Fibroblast of the conjunctiva (primary cell): ENCODE results near the gene TFF1.

Source experiments
- DNase-seq: peaks from one replicate; pipeline ENCODE4 v3.0.0-alpha.2; 2010; ENCODE audit warnings: low read depth

Gene TFF1

GRCh38 chr21:42343963-42344510 lies 22.3 kb downstream of the TFF1 start:
- DNase-seq, result no peak

- no peak for DNase-seq
Measured at GRCh38 chr21:42343556-42343955, 22.8 kb downstream of the TFF1 start.

- no peak for DNase-seq
Measured at GRCh38 chr21:42343101-42343500, 23.2 kb downstream of the TFF1 start.

- DNase-seq, result no peak
Measured at GRCh38 chr21:42341776-42342542, 24.4 kb downstream of the TFF1 start.

- DNase-seq, result no peak
Measured at GRCh38 chr21:42340187-42341050, 25.9 kb downstream of the TFF1 start.

GRCh38 chr21:42338729-42339715 lies 27.3 kb downstream of the TFF1 start:
- DNase-seq, result no peak

- DNase-seq, result peak; percentile 12
Measured at GRCh38 chr21:42337830-42338728, 28.3 kb downstream of the TFF1 start.

GRCh38 chr21:42337276-42337675 lies 29.1 kb downstream of the TFF1 start:
- DNase-seq, result no peak

- no peak for DNase-seq
Measured at GRCh38 chr21:42336054-42336453, 30.3 kb downstream of the TFF1 start.

- no peak for DNase-seq
Measured at GRCh38 chr21:42332557-42333317, 33.6 kb downstream of the TFF1 start.

- no peak for DNase-seq
Measured at GRCh38 chr21:42331660-42332059, 34.7 kb downstream of the TFF1 start.

GRCh38 chr21:42330380-42331371 lies 35.7 kb downstream of the TFF1 start:
- no peak for DNase-seq

- no peak for DNase-seq
Measured at GRCh38 chr21:42324896-42325295, 41.4 kb downstream of the TFF1 start.

GRCh38 chr21:42321845-42322244 lies 44.5 kb downstream of the TFF1 start:
- no peak for DNase-seq

- DNase-seq, result no peak
Measured at GRCh38 chr21:42321231-42321630, 45.1 kb downstream of the TFF1 start.

GRCh38 chr21:42320791-42321190 lies 45.5 kb downstream of the TFF1 start:
- DNase-seq, result no peak

- no peak for DNase-seq
Measured at GRCh38 chr21:42319851-42320572, 46.3 kb downstream of the TFF1 start.

- DNase-seq, result no peak
Measured at GRCh38 chr21:42319376-42319775, 47.0 kb downstream of the TFF1 start.
